ENCODE results near the gene CSNK2A3.

The CSNK2A3 gene

GRCh38 chr11:11313426-11313825 is 39.6 kb downstream of the CSNK2A3 start:
- H3K4me2 ChIP-seq (ENCODE audit: low read length): no peak overlapping the region
- H3K27ac ChIP-seq: no peak overlapping the region
- no peaks in the 10 kb centered on the region for H3K4me1 ChIP-seq
- H3K9ac ChIP-seq: no peak overlapping the region
- no peak for TF ChIP-seq CTCF (IDR thresholded peaks at IDR 0.05)
- no peak overlapping the region for H2AFZ ChIP-seq
- H3K27me3 ChIP-seq (ENCODE audit: control insufficient read depth, insufficient read depth, low read length): no peaks in the 10 kb centered on the region
- no peaks in the 10 kb centered on the region for H3K9me3 ChIP-seq (ENCODE audit: control insufficient read depth, low read length)
- H3K79me2 ChIP-seq: no peaks in the 10 kb centered on the region
- H3K36me3 ChIP-seq (ENCODE audit: control insufficient read depth, insufficient read depth, low read length): no peaks in the 10 kb centered on the region
- no peak overlapping the region for H3K4me3 ChIP-seq (ENCODE audit: low read depth, low read length)

- Histone ChIP-seq H3K4me2 (ENCODE audit: low read length) (no peak overlapping the region), H3K9me3 (ENCODE audit: control insufficient read depth, low read length) (no peaks in the 10 kb centered on the region), H3K9ac (no peak overlapping the region), H3K27ac (no peak overlapping the region), H3K4me3 (ENCODE audit: low read depth, low read length) (no peak overlapping the region), H2AFZ (no peak overlapping the region), H3K4me1 (no peaks in the 10 kb centered on the region), H3K36me3 (ENCODE audit: control insufficient read depth, insufficient read depth, low read length) (no peaks in the 10 kb centered on the region), H3K27me3 (ENCODE audit: control insufficient read depth, insufficient read depth, low read length) (no peaks in the 10 kb centered on the region), H3K79me2 (no peaks in the 10 kb centered on the region)
- no peak for TF ChIP-seq CTCF (IDR thresholded peaks at IDR 0.05)
These were observed 40.3 kb downstream of the CSNK2A3 start for GRCh38 chr11:11312738-11313137.

GRCh38 chr11:11311169-11311568 is 41.9 kb downstream of the CSNK2A3 start:
- Histone ChIP-seq H3K4me2 (ENCODE audit: low read length) (no peak overlapping the region), H3K79me2 (no peaks in the 10 kb centered on the region), H3K9me3 (ENCODE audit: control insufficient read depth, low read length) (no peaks in the 10 kb centered on the region), H3K4me1 (no peaks in the 10 kb centered on the region), H3K36me3 (ENCODE audit: control insufficient read depth, insufficient read depth, low read length) (no peaks in the 10 kb centered on the region), H3K27me3 (ENCODE audit: control insufficient read depth, insufficient read depth, low read length) (no peaks in the 10 kb centered on the region), H3K27ac (no peak overlapping the region), H3K4me3 (ENCODE audit: low read depth, low read length) (no peak overlapping the region), H2AFZ (no peak overlapping the region), H3K9ac (no peak overlapping the region)
- no peak for TF ChIP-seq CTCF (IDR thresholded peaks at IDR 0.05)

GRCh38 chr11:11309906-11310305 is 43.1 kb downstream of the CSNK2A3 start:
- Histone ChIP-seq H3K4me2 (ENCODE audit: low read length) (no peak overlapping the region), H3K36me3 (ENCODE audit: control insufficient read depth, insufficient read depth, low read length) (no peaks in the 10 kb centered on the region), H3K27me3 (ENCODE audit: control insufficient read depth, insufficient read depth, low read length) (no peaks in the 10 kb centered on the region), H2AFZ (no peak overlapping the region), H3K79me2 (no peaks in the 10 kb centered on the region), H3K27ac (no peak overlapping the region), H3K4me3 (ENCODE audit: low read depth, low read length) (no peak overlapping the region), H3K9me3 (ENCODE audit: control insufficient read depth, low read length) (no peaks in the 10 kb centered on the region), H3K4me1 (no peaks in the 10 kb centered on the region), H3K9ac (no peak overlapping the region)
- TF ChIP-seq CTCF (IDR thresholded peaks at IDR 0.05): no peak

- no peaks in the 10 kb centered on the region for H3K27me3 ChIP-seq (ENCODE audit: control insufficient read depth, insufficient read depth, low read length)
- H3K9me3 ChIP-seq (ENCODE audit: control insufficient read depth, low read length): no peaks in the 10 kb centered on the region
- no peaks in the 10 kb centered on the region for H3K79me2 ChIP-seq
- no peak overlapping the region for H3K4me2 ChIP-seq (ENCODE audit: low read length)
- no peaks in the 10 kb centered on the region for H3K36me3 ChIP-seq (ENCODE audit: control insufficient read depth, insufficient read depth, low read length)
- no peak overlapping the region for H3K9ac ChIP-seq
- H2AFZ ChIP-seq: no peak overlapping the region
- H3K4me3 ChIP-seq (ENCODE audit: low read depth, low read length): no peak overlapping the region
- no peak overlapping the region for H3K27ac ChIP-seq
- TF ChIP-seq CTCF (IDR thresholded peaks at IDR 0.05): no peak
- no peaks in the 10 kb centered on the region for H3K4me1 ChIP-seq
These were observed 44.8 kb downstream of the CSNK2A3 start for GRCh38 chr11:11308249-11308648.

All from parathyroid adenoma (tissue), 2 donors.